22Rv1 (cell line): ENCODE data around the gene EYS.
"Not testable (repeated sequence)": the region's sequence is repeated elsewhere in the genome, so short reads cannot be mapped to it uniquely, and the experiment has no call there.

Source experiments
- H3K27ac ChIP-seq: fragments of 450-650 bp; 2 replicates; pipeline ENCODE4 v1.5.1; 2017
- CTCF ChIP-seq: fragments of 450-650 bp; IDR thresholded peaks from 2 replicates; pipeline ENCODE4 v1.5.1; 2017; ENCODE audit warnings: mild to moderate bottlenecking
- ZFX ChIP-seq: fragments of 450-650 bp; IDR thresholded peaks from 2 replicates; pipeline ENCODE4 v1.6.1; 2017; ENCODE audit warnings: antibody characterized with exemption, borderline replicate concordance

Gene EYS

GRCh38 chr6:63757826-63758225 lies 1949.2 kb downstream of the EYS start:
- TF ChIP-seq ZFX (no peak), CTCF (no peak)
- H3K27ac ChIP-seq = no peak overlapping the region

GRCh38 chr6:63757275-63757674 lies 1949.8 kb downstream of the EYS start:
- not testable (repeated sequence) for H3K27ac ChIP-seq

GRCh38 chr6:63750400-63750799 lies 1956.6 kb downstream of the EYS start:
- TF ChIP-seq ZFX (no peak), CTCF (no peak)

GRCh38 chr6:63745784-63746183 lies 1961.2 kb downstream of the EYS start:
- TF ChIP-seq CTCF (no peak), ZFX (no peak)
- H3K27ac ChIP-seq = no peak overlapping the region

More at GRCh38 chr6:63750400-63750799, 1956.6 kb downstream of the EYS start:
- H3K27ac ChIP-seq = no peak overlapping the region

GRCh38 chr6:63744810-63745209 lies 1962.2 kb downstream of the EYS start:
- H3K27ac ChIP-seq = no peak overlapping the region
- no peak for TF ChIP-seq CTCF
- TF ChIP-seq ZFX = no peak

- H3K27ac ChIP-seq = no peak overlapping the region
- TF ChIP-seq ZFX = no peak
- no peak for TF ChIP-seq CTCF
Observed at GRCh38 chr6:63743691-63744090, 1963.3 kb downstream of the EYS start.

GRCh38 chr6:63742060-63742459 lies 1965.0 kb downstream of the EYS start:
- TF ChIP-seq ZFX (no peak), CTCF (no peak)
- H3K27ac ChIP-seq = no peak overlapping the region

- TF ChIP-seq CTCF = no peak
- no peak for TF ChIP-seq ZFX
- no peak overlapping the region for H3K27ac ChIP-seq
Observed at GRCh38 chr6:63740709-63741108, 1966.3 kb downstream of the EYS start.
